CD4-positive, alpha-beta T cell treated with Interleukin-6 for 4 hours (primary cell): Measurements from ENCODE around the gene PARP2.

ENCODE experiments used
- DNase-seq: peaks from one replicate; pipeline ENCODE4 v3.0.0-alpha.2; 2020; ENCODE audit warnings: mixed read lengths

PARP2 gene

DNA sequence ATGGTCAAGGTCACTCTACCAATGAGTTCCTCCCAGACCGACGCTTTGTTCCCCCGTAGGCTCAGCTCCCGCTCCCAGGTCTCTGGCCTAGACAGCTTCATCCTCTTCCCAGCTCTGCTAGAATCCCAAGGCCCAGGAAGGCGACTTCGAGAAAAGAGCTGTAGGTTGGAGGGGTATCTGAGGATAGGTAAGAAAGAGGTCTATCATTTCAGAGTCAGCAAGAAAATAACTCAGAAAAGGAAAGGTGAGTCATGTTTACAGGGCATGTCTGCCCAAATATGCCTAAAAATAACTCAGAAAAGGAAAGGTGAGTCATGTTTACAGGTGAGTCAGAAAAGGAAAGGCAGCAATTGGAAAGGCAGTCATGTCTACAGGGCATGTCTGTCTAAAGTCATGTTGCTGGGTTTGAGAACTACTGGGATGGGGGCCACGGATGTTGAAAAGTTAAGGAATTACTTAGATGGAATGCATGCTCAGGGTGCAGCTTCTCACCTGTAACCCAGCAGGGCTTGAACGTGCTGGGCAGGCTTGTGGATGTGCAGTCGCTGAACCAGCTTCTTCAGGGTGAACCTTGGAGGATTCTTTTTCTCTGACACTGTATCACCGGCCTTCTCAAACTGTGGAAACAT lies 57.6 kb downstream of the PARP2 start:
- peak; percentile 15 for DNase-seq

- no peak for DNase-seq
Measured at GRCh38 chr14:20403521-20403920, 60.1 kb downstream of the PARP2 start.
